Urothelium cell line (cell line): ENCODE results near the gene CACNB2.

Source experiments
- DNase-seq: peaks from one replicate; pipeline ENCODE4 v3.0.0; 2011; ENCODE audit warnings: low spot score, mixed read lengths
- FAIRE-seq: peaks from 2 replicates; lab custom pipeline; 2011; peaks lifted over from hg19 to GRCh38; lab: Jason Lieb, UNC

CACNB2 gene

GRCh38 chr10:18378766-18379165 is 238.5 kb downstream of the CACNB2 start:
- FAIRE-seq (no peak), DNase-seq (no peak)

- FAIRE-seq, result no peak
- DNase-seq, result no peak
These were observed 241.5 kb downstream of the CACNB2 start for GRCh38 chr10:18381679-18382078.

GRCh38 chr10:18397906-18398305 is 257.7 kb downstream of the CACNB2 start:
- FAIRE-seq (no peak), DNase-seq (no peak)

- DNase-seq (no peak), FAIRE-seq (no peak)
These were observed 258.9 kb downstream of the CACNB2 start for GRCh38 chr10:18399158-18399557.

DNA sequence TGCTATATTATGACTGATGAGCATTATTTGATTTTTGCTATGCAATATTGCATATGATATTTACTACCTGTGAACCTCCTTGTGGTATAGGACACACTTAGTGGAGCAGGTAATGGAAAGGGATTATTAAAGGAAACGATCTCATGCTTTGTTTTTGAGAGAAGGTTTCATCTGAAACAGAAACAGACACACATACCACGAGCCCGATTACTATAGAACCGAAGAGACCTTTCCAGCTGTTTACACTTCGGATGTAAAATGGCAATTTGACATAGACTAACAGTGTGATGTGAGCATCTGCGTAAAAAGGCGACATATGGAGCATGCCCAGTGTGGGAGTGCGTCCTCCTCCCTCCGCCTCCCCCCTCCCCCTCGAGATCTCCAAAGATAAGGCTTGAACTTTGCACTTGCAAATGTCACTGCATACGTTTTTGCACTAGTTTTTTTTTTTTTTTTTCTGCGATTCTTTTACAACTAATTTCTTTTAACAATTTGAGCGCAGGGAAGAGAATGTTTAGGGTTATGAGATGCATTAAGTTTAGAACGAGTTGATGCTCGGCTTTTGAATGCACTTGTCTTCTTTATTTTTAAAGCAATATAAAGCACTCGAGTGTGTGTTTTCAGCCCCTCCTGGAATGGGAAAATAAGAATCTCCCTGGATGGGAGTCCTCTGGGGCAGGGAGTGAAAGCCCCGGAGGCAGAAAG is 260.1 kb downstream of the CACNB2 start:
- no peak for FAIRE-seq
- DNase-seq, result no peak

DNA sequence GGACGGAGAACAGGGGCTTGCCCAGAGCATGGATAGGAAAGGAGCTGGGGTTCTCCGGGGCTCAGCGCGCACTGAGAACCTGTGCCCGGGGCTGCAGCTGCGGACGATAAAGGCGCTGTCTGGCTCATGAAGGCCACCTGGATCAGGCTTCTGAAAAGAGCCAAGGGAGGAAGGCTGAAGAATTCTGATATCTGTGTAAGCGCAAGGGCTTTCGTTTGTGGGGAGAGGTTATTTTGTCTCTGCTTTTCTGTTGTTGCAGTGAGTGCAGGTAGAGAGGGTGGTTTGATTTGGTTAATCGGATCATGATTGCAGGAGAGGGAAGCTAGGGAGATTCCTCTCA is 260.7 kb downstream of the CACNB2 start:
- FAIRE-seq (no peak), DNase-seq (no peak)

DNA sequence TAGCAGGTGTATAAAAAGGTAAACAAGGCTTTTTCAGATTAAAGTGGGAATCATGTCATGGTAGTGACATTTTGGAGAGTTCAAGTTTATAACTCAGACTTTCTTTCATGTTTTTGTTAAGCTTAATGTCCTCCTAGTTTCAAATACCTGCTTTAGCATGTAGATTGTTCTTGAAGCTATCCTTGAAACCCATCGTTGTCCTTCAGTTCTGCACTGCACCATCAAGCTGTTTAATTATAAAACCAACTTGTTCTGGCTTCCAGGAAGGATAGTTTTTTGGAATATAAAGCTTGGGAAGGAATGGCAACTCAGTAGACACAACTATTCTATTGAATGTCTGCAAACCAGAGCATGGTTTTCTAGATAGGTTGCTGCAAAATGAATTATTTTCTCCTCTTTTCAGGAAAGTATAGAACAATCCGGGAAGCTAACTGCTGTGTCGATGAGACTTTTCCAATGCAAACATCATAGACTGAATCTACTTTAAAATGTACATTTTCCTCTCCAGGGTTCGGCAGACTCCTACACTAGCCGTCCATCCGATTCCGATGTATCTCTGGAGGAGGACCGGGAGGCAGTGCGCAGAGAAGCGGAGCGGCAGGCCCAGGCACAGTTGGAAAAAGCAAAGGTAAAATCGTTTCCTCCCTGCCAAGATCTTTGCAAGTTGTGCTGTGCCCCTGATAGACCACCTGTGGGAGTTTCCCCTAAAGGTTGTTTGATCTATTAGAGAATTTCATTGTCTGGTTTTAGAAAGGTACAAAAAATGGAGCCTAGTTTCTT is 261.4 kb downstream of the CACNB2 start:
- no peak for FAIRE-seq
- no peak for DNase-seq

- FAIRE-seq (no peak), DNase-seq (no peak)
These were observed 262.6 kb downstream of the CACNB2 start for GRCh38 chr10:18402853-18403252.

DNA sequence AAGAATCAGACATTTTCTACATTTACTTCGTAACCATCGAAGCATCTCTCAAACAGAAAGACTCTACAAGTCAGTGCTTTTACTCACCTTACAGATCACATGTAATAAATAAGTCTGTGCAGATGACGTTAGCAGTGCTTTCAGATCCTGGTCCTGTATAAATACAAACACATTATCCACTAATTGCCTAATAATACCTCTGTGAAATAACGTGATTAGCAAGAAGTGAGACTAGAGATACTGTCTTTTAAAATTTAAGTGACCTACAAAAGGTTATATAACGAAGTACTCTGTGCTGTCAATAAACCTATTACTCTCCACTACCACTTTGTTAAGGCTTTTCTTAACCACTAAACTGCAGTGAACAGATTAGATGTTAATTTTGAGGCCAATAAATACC is 264.3 kb downstream of the CACNB2 start:
- FAIRE-seq, result no peak
- DNase-seq, result no peak

- FAIRE-seq, result no peak
- no peak for DNase-seq
These were observed 265.9 kb downstream of the CACNB2 start for GRCh38 chr10:18406136-18406535.

DNA sequence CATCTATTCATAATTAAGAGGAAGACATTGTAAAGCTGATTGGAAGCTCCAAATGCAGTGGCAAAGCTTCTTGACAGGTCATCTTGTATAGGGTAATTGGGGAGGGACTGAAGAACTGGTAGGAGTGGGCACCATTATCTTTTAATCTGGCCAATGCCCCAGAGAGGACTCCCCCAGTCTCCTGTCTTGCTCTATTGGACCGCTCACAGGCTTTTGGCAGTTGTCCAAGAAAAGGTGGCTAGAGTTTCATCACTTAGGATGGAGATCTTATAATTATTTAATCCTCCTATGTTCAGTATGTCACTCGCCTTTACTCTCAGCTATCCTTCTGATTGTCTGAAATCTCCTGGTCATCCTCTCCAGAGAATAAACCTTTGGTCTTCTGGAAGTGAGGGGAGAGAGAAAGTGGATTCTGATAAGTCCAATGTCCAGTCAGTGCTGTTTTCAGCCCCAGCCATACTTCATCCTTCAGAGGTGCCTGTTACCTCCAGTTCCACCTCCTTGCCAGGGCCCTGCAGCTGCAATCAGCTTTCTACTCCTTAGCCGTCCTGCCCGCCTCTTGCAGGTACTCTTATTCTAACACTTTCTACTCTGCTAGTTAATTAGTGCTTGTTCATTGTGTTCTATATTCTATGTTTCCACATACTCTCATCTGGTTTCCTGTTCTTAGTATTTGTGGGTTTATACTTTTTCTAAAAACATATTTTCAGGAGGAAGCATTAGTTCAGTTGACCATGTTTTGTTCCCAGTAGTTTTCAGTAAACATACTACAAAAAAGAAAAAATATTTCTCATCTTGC is 269.6 kb downstream of the CACNB2 start:
- DNase-seq (no peak), FAIRE-seq (no peak)

DNA sequence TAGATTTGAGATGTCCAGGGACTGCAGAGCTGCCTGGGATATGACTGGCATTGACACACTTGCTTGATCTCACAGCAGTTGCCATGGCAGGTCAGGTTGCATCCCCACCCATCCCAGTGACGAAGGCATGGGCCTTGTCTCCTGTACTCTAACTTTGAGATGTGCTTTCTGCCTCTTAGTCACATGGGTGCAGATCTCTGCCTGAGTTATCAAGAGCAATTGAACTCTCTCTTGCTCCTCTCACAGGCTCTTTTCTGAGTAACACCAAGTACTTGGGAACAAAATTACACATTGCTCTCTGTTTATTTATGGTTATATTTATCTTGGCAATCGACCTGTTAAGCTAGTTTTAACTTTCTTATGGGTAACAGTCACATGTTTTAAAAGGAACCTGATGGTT is 273.8 kb downstream of the CACNB2 start:
- DNase-seq, result no peak
- FAIRE-seq, result no peak

DNA sequence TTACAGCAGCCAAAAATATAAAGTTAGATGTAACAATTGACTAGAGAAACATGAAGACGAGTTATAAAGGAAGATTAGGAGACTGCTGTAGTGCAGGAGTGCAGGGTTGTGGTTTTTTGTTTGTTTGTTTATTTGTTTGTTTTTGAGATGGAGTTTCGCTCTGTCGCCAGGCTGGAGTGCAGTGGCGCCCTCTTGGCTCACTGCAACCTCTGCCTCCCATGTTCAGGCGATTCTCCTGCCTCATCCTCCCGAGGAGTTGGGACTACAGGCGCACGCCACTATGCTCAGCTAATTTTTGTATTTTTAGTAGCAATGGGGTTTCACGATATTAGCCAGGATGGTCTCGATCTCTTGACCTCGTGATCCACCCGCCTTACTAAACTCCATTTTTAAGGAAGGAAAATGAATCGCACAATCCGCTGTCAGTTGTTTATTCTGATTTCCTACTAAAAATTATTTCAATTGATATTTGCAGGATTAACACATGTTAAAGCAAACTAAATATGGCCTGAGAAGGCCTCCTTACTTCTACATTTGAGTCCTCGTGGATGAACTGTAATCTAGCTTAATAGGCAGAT is 277.8 kb downstream of the CACNB2 start:
- DNase-seq, result no peak
- FAIRE-seq, result no peak

DNA sequence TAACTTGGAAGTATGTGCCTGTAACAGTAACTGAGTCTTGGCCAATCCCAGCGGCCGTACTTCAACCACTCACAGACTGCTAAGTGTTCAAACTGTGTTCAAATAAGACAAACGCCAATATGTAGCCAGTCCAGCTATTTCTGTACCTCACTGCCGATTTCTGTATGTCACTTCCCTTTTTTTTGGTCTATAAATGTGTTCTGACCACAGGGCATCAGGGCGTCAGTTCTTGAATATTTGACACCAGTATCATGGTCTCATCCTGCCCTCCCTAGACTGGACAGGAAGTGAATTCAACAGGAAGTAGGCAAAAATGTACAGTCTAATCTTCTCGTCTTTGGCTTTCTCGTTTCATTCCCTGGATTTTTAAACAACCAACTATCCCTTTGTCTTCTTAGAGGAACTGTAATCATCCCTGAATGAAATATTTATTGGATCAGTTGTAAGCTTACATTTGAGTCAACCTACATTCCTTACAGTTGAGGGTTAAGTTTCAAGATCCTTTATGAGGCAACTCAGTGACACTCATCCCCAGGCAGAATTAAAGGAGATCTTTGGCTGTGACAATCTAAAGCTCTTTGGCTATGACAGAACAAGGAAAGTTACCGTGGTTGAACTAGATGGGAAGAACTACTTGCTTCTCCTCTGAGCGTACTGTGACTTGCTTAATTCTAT is 278.5 kb downstream of the CACNB2 start:
- FAIRE-seq (no peak), DNase-seq (no peak)

DNA sequence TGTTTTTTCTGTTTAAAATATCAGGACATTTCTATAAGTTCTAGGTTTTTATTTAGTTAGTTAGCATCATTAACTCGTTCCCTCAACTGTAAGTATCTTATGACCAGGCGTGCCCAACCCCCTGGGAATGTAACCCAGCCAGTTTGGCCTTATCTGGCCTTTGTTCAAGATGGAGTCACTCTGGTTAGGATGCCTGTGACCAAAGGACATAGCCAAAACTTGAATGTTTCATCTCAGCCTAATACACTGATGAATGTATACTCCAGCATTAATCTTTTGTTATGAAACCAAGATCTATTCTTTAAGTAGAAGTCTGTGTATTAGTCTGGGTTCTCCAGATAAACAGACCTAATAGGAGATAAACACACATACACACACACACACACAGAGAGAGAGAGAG is 279.7 kb downstream of the CACNB2 start:
- FAIRE-seq (no peak), DNase-seq (no peak)

DNA sequence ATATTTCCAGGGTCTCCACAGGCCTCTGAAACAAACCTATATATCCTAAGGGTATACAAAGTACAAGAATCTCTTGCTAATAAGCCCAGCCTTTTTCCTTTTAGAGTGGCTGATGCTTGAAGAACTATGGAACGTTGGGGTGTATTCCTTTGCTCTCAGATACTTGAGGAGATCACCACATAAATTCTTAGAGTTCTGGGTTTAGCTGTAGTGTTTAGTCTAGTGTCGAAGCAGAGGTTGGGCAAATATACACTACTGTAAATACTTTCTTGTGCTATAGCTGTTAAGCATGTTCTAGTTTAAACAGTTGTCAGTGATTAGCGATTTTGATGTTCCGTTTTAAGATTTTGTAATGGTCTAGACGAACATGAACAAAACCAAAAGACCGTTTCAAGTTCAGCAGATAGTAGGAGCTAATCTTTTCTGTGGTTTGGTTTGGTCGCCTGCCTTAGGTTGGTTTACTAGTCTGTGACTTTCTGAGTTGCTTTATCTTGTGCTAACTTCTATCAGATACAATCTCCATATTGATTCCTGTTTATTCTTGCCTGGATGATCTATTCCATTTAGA is 281.6 kb downstream of the CACNB2 start:
- no peak for DNase-seq
- FAIRE-seq, result no peak

DNA sequence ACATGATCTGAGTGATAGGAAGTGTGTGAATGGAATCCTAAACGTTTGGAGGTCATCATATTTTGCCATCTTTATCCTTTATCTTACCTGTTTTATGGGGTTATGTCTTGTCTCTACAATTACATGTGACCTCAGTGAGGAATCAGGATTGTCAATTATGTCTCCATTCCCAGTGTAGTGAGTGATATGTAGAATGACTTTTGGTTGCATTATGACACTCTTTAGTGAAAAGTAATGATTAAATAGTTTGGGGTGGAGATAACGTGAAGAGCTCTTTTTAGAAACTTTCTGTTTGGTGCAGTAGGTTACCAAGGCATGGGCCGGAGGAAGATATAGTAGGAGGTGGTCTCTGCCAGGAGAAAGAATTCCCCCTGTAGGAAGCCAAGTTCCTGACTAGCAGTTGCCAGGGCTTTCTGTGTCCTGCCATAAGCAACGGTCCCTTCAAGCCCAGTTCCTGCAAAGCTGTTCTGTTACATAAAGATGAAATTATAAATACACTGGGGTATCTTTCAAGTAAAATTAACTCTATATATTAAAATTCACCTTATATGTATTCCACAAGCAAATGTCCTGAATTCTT is 282.9 kb downstream of the CACNB2 start:
- no peak for FAIRE-seq

DNA sequence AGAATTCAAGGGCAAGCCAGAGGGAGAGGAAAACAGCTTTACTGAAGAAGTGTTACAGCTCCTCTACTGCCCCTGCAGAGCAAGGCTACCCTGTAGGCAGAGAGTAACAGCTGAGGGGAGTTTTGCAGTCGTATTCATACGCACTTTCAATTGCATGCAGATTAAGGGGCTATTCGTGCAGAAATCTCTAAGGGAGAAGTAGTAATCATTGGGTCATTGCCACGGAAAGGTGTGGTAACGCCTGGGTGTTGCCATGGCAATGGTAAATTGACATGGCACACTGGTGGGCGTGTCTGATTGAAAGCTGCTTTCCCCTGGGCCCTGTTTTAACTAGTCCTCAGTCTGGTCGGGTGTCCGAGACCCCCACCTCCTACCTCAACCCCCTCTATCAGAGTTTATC is 284.0 kb downstream of the CACNB2 start:
- FAIRE-seq (no peak), DNase-seq (no peak)

More for the DNA sequence above, 282.9 kb downstream of the CACNB2 start:
- DNase-seq, result no peak

DNA sequence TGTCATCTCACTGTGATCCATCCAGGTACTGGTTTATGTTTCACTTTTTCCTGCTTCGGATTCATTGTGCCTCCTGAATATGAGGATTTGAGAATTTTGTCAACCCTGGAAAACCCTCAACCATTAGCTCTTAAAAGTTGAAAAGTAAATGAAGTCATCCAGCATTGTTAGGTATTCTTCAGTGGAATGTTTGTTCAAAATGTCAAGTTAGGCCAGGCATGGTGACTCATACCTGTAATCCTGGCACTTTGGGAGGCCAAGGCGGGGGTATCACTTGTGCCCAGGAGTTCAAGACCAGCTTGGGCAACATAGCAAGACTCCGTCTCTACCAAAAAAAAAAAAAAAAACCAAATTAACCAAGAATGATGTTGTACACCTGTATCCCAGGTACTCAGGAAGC is 289.1 kb downstream of the CACNB2 start:
- FAIRE-seq, result no peak

GRCh38 chr10:18436902-18437301 is 296.7 kb downstream of the CACNB2 start:
- DNase-seq (no peak), FAIRE-seq (no peak)

More for the DNA sequence above, 289.1 kb downstream of the CACNB2 start:
- DNase-seq, result no peak
